Gastroesophageal sphincter (tissue), 4 donors: ENCODE measurements around the gene EHBP1L1. TPM values are rescaled to one million over a fixed set of nuclear protein-coding genes. Genes with fewer than 3 reads are reported as not detected.

Experiments used
- ATAC-seq: fragments of 150-250 bp; one replicate; pipeline ENCODE4 v1.9.1; 2016; ENCODE audit warnings: mild to moderate bottlenecking, moderate library complexity
- H3K27ac ChIP-seq, 4 donors: fragments of 200-600 bp; sonication (generic) in 3 of 4; 1 replicate in 3 of 4; 2 replicates in 1 of 4; pipeline ENCODE4 v1.5.1; 2016 to 2019
- H3K27me3 ChIP-seq: fragments of 200-600 bp; sonication (generic); one replicate; pipeline ENCODE4 v1.5.1; 2019
- H3K36me3 ChIP-seq, 2 donors: fragments of 200-600 bp; sonication (generic); one replicate each; pipeline ENCODE4 v1.5.1; 2019; ENCODE audit warnings: control low read depth in 1 of 2
- H3K4me1 ChIP-seq, 3 donors: fragments of 200-600 bp; sonication (generic); 1 replicate in 2 of 3; 2 replicates in 1 of 3; pipeline ENCODE4 v1.5.1; 2016 to 2019; ENCODE audit warnings: control low read depth in 2 of 3
- H3K4me3 ChIP-seq, 2 donors: fragments of 200-600 bp; sonication (generic); one replicate each; pipeline ENCODE4 v1.5.1; 2019; ENCODE audit warnings: mild to moderate bottlenecking in 1 of 2, moderate library complexity in 1 of 2
- H3K9me3 ChIP-seq, 3 donors: fragments of 200-600 bp; sonication (generic); one replicate each; pipeline ENCODE4 v1.5.1; 2017 to 2019; ENCODE audit warnings: control low read depth in 2 of 3
- CTCF ChIP-seq, 4 experiments: fragments of 200-600 bp in 2 of 4; fragments of 450-650 bp in 2 of 4; sonication (generic) in 1 of 4; IDR thresholded peaks; one replicate each; pipeline ENCODE4 v1.5.1; 2017 to 2019; ENCODE audit warnings: antibody characterized with exemption in 4 of 4, mild to moderate bottlenecking in 2 of 4, moderate library complexity in 2 of 4
- EP300 ChIP-seq: sonication (generic); formaldehyde crosslinking; IDR thresholded peaks from one replicate; pipeline ENCODE4 v1.6.1; 2017; ENCODE audit warnings: antibody characterized with exemption, mild to moderate bottlenecking
- POLR2A ChIP-seq, 2 donors: fragments of 450-650 bp; IDR thresholded peaks; one replicate each; pipeline ENCODE4 v1.6.1; 2017; ENCODE audit warnings: antibody characterized with exemption in 2 of 2, mild to moderate bottlenecking in 2 of 2, moderate library complexity in 1 of 2
- POLR2AphosphoS5 ChIP-seq: sonication (generic); formaldehyde crosslinking; IDR thresholded peaks from one replicate; pipeline ENCODE4 v1.6.1; 2017; ENCODE audit warnings: antibody characterized with exemption
- WGBS, 2 donors: methylation state at CpG; one replicate each; pipeline ENCODE4 v1.1.5; 2018; ENCODE audit warnings: low coverage in 1 of 2; 5-methylcytosine and 5-hydroxymethylcytosine counted together
- total RNA-seq, 4 donors: library from RNA; depleted of rRNA; stranded (reverse); fragments of >200 nt; gene quantifications; one replicate each; pipeline ENCODE4 v1.1.0, GENCODE V29; 2016

The EHBP1L1 gene
- total RNA-seq, 4 donors from 2014 or later: 172 to 329 (median 202) TPM

DNA sequence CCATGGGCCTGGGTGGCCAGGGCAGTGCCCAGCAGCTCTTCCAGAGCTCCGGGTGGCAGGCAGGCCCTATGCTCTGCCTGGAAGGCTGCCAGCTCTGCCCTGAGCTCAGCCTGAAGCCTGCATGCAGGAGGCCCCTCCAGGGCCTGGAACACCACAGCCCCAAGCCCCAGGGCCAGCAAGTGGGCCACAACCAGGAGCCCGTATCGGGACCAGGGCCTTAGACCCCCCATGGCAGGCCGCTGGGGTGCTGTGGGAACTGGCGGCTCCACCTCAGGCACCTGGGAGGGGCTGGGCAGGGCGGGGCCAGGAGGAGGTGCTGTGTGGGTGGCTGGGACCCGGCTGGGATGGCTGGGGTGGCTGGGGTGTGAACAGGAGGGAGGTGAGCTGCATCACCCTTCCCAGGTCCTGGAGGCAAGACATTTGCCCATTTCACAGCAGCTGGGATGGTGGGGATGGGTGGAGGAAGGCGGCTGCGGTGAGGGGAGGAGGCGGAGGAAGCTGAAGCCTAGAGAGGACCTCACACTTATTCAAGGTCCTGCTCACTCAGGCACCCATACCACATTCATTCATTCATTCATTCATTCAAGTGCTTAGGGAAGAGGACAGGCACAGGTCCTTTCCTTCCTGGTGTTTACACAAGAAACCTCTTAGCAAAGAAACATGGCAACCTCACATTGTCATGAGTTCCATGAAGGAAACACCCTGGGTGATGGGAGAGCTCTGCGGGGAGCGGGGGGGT, 19.9 kb downstream of the EHBP1L1 start, which contains the start of gene KCNK7:
KCNK7 (minus strand) TSS at position 258 of the 739 bp plus-strand sequence; CDS start at position 230, 28 bp downstream.
- WGBS, 2 donors: 0 to 85% methylated on average over 1 to 5 of the region's 12 CpGs
- Histone ChIP-seq H3K4me3 (no peak within 1 kb of the TSS), H3K27me3 (no peaks in the 10 kb centered on the region), H3K4me1 (peaks cover 0 to 53% (median 13%) of the 10 kb centered on the region in 3 donors), H3K27ac (peak within 1 kb of the TSS in 2 of 4 donors; percentile 20 to 72), H3K9me3 (no peaks in the 10 kb centered on the region), H3K36me3 (peaks cover 0 to 68% of the 10 kb centered on the region in 2 donors)
- ATAC-seq: no peak
- TF ChIP-seq POLR2A (IDR thresholded peaks at IDR 0.05) (peak in 1 of 2 donors; percentile 6), EP300 (no peak), POLR2AphosphoS5 (no peak), CTCF (IDR thresholded peaks at IDR 0.05) (no peak)

- H3K36me3 ChIP-seq: peaks cover 0 to 68% of the 10 kb centered on the region in 2 donors
- H3K27ac ChIP-seq: no peak overlapping the region
- H3K4me1 ChIP-seq: peaks cover 0 to 46% (median 13%) of the 10 kb centered on the region in 3 donors
- H3K27me3 ChIP-seq: no peaks in the 10 kb centered on the region
- ATAC-seq: no peak
- H3K9me3 ChIP-seq: no peaks in the 10 kb centered on the region
- H3K4me3 ChIP-seq: no peak overlapping the region
- TF ChIP-seq EP300: no peak
- TF ChIP-seq POLR2A (IDR thresholded peaks at IDR 0.05): no peak
- no peak for TF ChIP-seq CTCF (IDR thresholded peaks at IDR 0.05)
- TF ChIP-seq POLR2AphosphoS5: no peak
- 40% methylated on average over 1 of the region's 6 CpGs; no CpG with 5 or more reads in 1 of the 2 donors for WGBS, 2 donors
Observed at GRCh38 chr11:65596520-65596919, 20.7 kb downstream of the EHBP1L1 start.

DNA sequence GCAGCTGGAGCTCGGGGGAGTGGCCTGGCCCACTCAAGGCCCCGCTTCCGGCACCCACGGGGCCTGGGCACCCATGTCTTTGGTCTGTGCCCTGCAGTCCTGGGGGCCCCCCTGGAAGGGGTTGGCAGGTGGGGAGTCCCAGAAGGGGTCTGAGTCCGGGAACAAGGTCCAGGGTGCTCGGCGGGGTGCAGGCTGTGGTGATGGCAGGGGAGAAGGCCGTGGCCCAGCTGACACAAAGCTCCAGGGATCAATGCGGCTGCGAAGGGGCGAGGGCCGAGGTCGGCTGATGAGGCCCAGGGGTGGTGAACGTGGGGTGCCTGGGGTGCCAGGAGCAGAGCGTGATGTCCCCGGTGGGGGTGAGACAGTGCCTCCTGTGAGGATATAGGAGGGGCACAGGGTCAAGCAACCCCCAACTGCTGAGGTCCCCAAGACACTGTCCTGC, 22.4 kb downstream of the EHBP1L1 start:
- no peaks in the 10 kb centered on the region for H3K27me3 ChIP-seq
- WGBS, 2 donors: 93% methylated on average over 5 of the region's 16 CpGs; no CpG with 5 or more reads in 1 of the 2 donors
- peaks cover 0 to 68% of the 10 kb centered on the region in 2 donors for H3K36me3 ChIP-seq
- peaks cover 0 to 29% (median 13%) of the 10 kb centered on the region in 3 donors for H3K4me1 ChIP-seq
- no peak overlapping the region for H3K4me3 ChIP-seq
- ATAC-seq: no peak
- no peak overlapping the region for H3K27ac ChIP-seq
- TF ChIP-seq CTCF (IDR thresholded peaks at IDR 0.05) (no peak), EP300 (no peak), POLR2AphosphoS5 (no peak), POLR2A (IDR thresholded peaks at IDR 0.05) (no peak)
- H3K9me3 ChIP-seq: no peaks in the 10 kb centered on the region

GRCh38 chr11:65599216-65599954, 23.5 kb downstream of the EHBP1L1 start:
- Histone ChIP-seq H3K36me3 (peaks cover 0 to 76% of the 10 kb centered on the region in 2 donors), H3K4me3 (no peak overlapping the region), H3K27me3 (no peaks in the 10 kb centered on the region), H3K9me3 (no peaks in the 10 kb centered on the region), H3K27ac (no peak overlapping the region), H3K4me1 (peaks cover 0 to 18% (median 10%) of the 10 kb centered on the region in 3 donors)
- ATAC-seq: no peak
- WGBS, 2 donors: 83 to 86% methylated on average over 2 of the region's 49 CpGs
- no peak for TF ChIP-seq POLR2AphosphoS5
- no peak for TF ChIP-seq CTCF (IDR thresholded peaks at IDR 0.05)
- TF ChIP-seq EP300: no peak
